ENCODE data around the gene HTR2A. TPM values are rescaled to one million over a fixed set of nuclear protein-coding genes. Genes with fewer than 3 reads are reported as not detected.

Gene HTR2A
- total and polyA plus RNA-seq, 2 donors (not counting 3 experiments of a cell fraction or from before 2014, with no cell fraction given), result not detected

DNA sequence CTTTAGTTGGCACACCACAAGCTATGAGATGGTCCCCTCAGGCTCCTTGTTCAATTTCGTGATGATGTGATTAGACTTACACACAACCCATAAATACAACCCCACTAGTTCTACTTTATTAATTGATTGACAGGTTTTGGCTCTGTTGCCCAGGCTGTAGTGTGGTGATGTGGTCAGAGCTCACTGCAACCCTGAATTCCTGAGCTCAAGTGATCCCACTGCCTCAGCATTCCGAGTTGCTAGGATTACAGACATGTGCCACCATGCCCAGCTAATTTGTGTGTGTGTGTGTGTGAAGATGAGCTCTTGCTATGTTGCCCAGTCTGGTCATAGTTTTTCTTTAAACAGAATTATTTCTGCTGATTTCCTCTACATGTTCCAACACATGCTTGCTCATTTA, 17.5 kb upstream of the HTR2A start:
- intact Hi-C loops (cut with micrococcal nuclease), result no loop called here
- Histone ChIP-seq H3K9me3 (replicated peaks; ENCODE audit: control insufficient read depth, insufficient read depth, low read length) (no peaks in the 10 kb centered on the region), H3K9me1 (replicated peaks; ENCODE audit: control insufficient read depth, extremely low read depth, insufficient read depth, low read length) (no peaks in the 10 kb centered on the region), H3K4me2 (ENCODE audit: insufficient read depth, low read length) (no peak overlapping the region), H3K4me3 (replicated peaks in 1 of 3; ENCODE audit: insufficient read depth in 1 of 3, low read depth in 1 of 3, low read length in 3 of 3) (no peak overlapping the region), H3K79me2 (ENCODE audit: control insufficient read depth, insufficient read depth, low read length) (no peaks in the 10 kb centered on the region), H3K27me3 (ENCODE audit: control insufficient read depth in 2 of 2, insufficient read depth in 2 of 2, low read length in 2 of 2) (no peaks in the 10 kb centered on the region), H3K36me3 (ENCODE audit: control insufficient read depth in 2 of 2, extremely low read depth in 1 of 2, insufficient read depth in 2 of 2, low read length in 2 of 2) (no peaks in the 10 kb centered on the region), H4K20me1 (replicated peaks; ENCODE audit: control insufficient read depth, extremely low read depth, insufficient read depth, low read length) (no peaks in the 10 kb centered on the region), H3K9ac (replicated peaks; ENCODE audit: extremely low read depth, insufficient read depth, low read length) (no peak overlapping the region), H3K4me1 (ENCODE audit: control insufficient read depth, extremely low read depth, insufficient read depth, low read length) (no peaks in the 10 kb centered on the region), H2AFZ (ENCODE audit: low read depth, low read length) (no peak overlapping the region), H3K27ac (ENCODE audit: insufficient read depth, low read depth, low read length) (no peak overlapping the region)
- no peak for FAIRE-seq
- no peak for TF ChIP-seq POLR2A (IDR thresholded peaks at IDR 0.05; ENCODE audit: low read depth, low read length)
- no peak for TF ChIP-seq FOS (IDR thresholded peaks at IDR 0.05; ENCODE audit: borderline replicate concordance, insufficient read depth, low read length)
- TF ChIP-seq MYC (IDR thresholded peaks at IDR 0.05; ENCODE audit: low read depth, low read length), result no peak
- TF ChIP-seq JUN (IDR thresholded peaks at IDR 0.05; ENCODE audit: borderline replicate concordance, insufficient read depth, insufficient read length, low read depth), result no peak
- TF ChIP-seq EZH2 (IDR thresholded peaks at IDR 0.05; ENCODE audit: borderline replicate concordance, low read depth, low read length, severe bottlenecking), result no peak
- TF ChIP-seq, protein P1, sequence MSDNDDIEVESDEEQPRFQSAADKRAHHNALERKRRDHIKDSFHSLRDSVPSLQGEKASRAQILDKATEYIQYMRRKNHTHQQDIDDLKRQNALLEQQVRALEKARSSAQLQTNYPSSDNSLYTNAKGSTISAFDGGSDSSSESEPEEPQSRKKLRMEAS (IDR thresholded peaks at IDR 0.05; ENCODE audit: insufficient read depth, insufficient read length), result no peak
- no peak for TF ChIP-seq GATA2 (IDR thresholded peaks at IDR 0.05; ENCODE audit: insufficient read depth, insufficient read length, low read depth, low read length)
- TF ChIP-seq, protein P2, sequence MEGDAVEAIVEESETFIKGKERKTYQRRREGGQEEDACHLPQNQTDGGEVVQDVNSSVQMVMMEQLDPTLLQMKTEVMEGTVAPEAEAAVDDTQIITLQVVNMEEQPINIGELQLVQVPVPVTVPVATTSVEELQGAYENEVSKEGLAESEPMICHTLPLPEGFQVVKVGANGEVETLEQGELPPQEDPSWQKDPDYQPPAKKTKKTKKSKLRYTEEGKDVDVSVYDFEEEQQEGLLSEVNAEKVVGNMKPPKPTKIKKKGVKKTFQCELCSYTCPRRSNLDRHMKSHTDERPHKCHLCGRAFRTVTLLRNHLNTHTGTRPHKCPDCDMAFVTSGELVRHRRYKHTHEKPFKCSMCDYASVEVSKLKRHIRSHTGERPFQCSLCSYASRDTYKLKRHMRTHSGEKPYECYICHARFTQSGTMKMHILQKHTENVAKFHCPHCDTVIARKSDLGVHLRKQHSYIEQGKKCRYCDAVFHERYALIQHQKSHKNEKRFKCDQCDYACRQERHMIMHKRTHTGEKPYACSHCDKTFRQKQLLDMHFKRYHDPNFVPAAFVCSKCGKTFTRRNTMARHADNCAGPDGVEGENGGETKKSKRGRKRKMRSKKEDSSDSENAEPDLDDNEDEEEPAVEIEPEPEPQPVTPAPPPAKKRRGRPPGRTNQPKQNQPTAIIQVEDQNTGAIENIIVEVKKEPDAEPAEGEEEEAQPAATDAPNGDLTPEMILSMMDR (IDR thresholded peaks at IDR 0.05; ENCODE audit: extremely low read depth in 1 of 2, insufficient read depth in 1 of 2, low read depth in 1 of 2, low read length in 2 of 2), result no peak
- TF ChIP-seq POLR2AphosphoS5 (IDR thresholded peaks at IDR 0.05; ENCODE audit: insufficient read depth, low read depth, low read length), result no peak
- CTCF ChIA-PET, result no interaction called here
- DNase-seq (ENCODE audit: low read depth, low spot score), result no peak
- BruUV-seq (replicated peaks), result no TSS peak
- dilution Hi-C loops (cut with MboI; ENCODE audit: extremely low pct_ligation_motif_present, low sequenced_read_pairs), result no loop called here
- POLR2A ChIA-PET, result no interaction called here
